OCI-LY7 (cell line): Measurements from ENCODE around the gene FOXRED1. TPM values are rescaled to one million over a fixed set of nuclear protein-coding genes. Genes with fewer than 3 reads are reported as not detected.
A peak's percentile ranks its signal among the peaks of the same experiment; 100 is the strongest.

Experiments used
- BruUV-seq: library from RNA; stranded (reverse); fragments of 400-500 nt; replicated peaks from 2 replicates; lab custom pipeline; 2021; lab: Mats Ljungman, UMichigan
- CTCF ChIA-PET: fragments of 300-600 bp; sonication (Branson Sonifier 250); formaldehyde crosslinking; loops from one replicate; lab custom pipeline; 2022; ENCODE audit warnings: antibody characterized with exemption; ENCODE audit not compliant: unreplicated experiment; lab: Charles Lee
- POLR2A ChIA-PET: fragments of 300-600 bp; sonication (Branson Sonifier 250); formaldehyde crosslinking; loops from one replicate; lab custom pipeline; 2022; ENCODE audit warnings: antibody characterized with exemption; lab: Charles Lee
- DNase-seq: peaks from one replicate; pipeline ENCODE4 v3.0.0-alpha.2; 2015; ENCODE audit warnings: low spot score
- H2AFZ ChIP-seq: fragments of 200-600 bp; sonication (generic), shearing (Covaris generic); 2 replicates; pipeline ENCODE4 v1.6.1; 2014; ENCODE audit warnings: mild to moderate bottlenecking, antibody characterized with exemption, low read length, moderate library complexity
- H3K27ac ChIP-seq: fragments of 200-600 bp; sonication (generic); 2 replicates; pipeline ENCODE4 v1.5.1; 2014; ENCODE audit warnings: mixed run types, low read depth, mild to moderate bottlenecking, moderate library complexity, low read length, inconsistent platforms; ENCODE audit not compliant: poor library complexity, severe bottlenecking
- H3K36me3 ChIP-seq: fragments of 200-600 bp; sonication (generic); 2 replicates; pipeline ENCODE4 v1.6.1; 2014; ENCODE audit warnings: mild to moderate bottlenecking, antibody characterized with exemption, low read length, moderate library complexity, mixed read lengths; ENCODE audit not compliant: insufficient read depth
- H3K4me1 ChIP-seq: fragments of 200-600 bp; sonication (generic); 2 replicates; pipeline ENCODE4 v1.5.1; 2014; ENCODE audit warnings: mild to moderate bottlenecking, low read length; ENCODE audit not compliant: insufficient read depth, poor library complexity, severe bottlenecking
- H3K4me2 ChIP-seq: fragments of 200-600 bp; sonication (generic); 2 replicates; pipeline ENCODE4 v1.6.1; 2014; ENCODE audit warnings: mild to moderate bottlenecking, low read length
- H3K4me3 ChIP-seq: fragments of 200-600 bp; sonication (generic); 2 replicates; pipeline ENCODE4 v1.5.1; 2014; ENCODE audit warnings: mild to moderate bottlenecking, low read depth, low read length; ENCODE audit not compliant: poor library complexity, severe bottlenecking
- H3K79me2 ChIP-seq: fragments of 200-600 bp; sonication (generic); 2 replicates; pipeline ENCODE4 v1.6.1; 2016; ENCODE audit warnings: low read depth, mild to moderate bottlenecking, low read length, moderate library complexity, mixed read lengths; ENCODE audit not compliant: insufficient read depth
- H3K9me2 ChIP-seq: fragments of 200-600 bp; sonication (generic); 2 replicates; pipeline ENCODE4 v1.6.1; 2016; ENCODE audit warnings: mild to moderate bottlenecking, low read length, mixed read lengths; ENCODE audit not compliant: insufficient read depth
- H3K9me3 ChIP-seq: fragments of 200-600 bp; sonication (generic); 2 replicates; pipeline ENCODE4 v1.6.1; 2014; ENCODE audit warnings: mild to moderate bottlenecking, mixed run types, low read length, mixed read lengths
- H4K20me1 ChIP-seq: fragments of 200-600 bp; sonication (generic); 2 replicates; pipeline ENCODE4 v1.6.1; 2014; ENCODE audit warnings: mild to moderate bottlenecking, antibody characterized with exemption, low read length, moderate library complexity, mixed read lengths; ENCODE audit not compliant: insufficient read depth
- EZH2phosphoT487 ChIP-seq: fragments of 200-600 bp; sonication (generic); IDR thresholded peaks from 2 replicates; pipeline ENCODE4 v1.6.1; 2018; ENCODE audit warnings: low read depth, borderline replicate concordance, mild to moderate bottlenecking, mixed run types, antibody characterized with exemption, low read length, moderate library complexity, mixed read lengths
- intact Hi-C: fragments of 100-400 bp; cut with micrococcal nuclease; formaldehyde crosslinking; loops from one replicate; pipeline ENCODE4 v1.10.0; 2022; ENCODE audit not compliant: unreplicated experiment
- total RNA-seq, 2 experiments: library from RNA; depleted of rRNA in 1 of 2; stranded (reverse); fragments of >200 nt in 1 of 2; shearing (Covaris generic) in 1 of 2; gene quantifications; 2 replicates each; pipeline ENCODE4 v1.2.3, GENCODE V29; 2014 to 2022
- TF ChIP-seq, protein P1 (sequence below): fragments of 200-600 bp; sonication (generic); conservative IDR thresholded peaks from 2 replicates; pipeline ENCODE4 v1.5.1; 2014; ENCODE audit warnings: mild to moderate bottlenecking, antibody characterized with exemption, low read length, moderate library complexity, mixed read lengths

FOXRED1 gene
- total RNA-seq, 2 experiments from 2014 or later: 42.5 to 62.4 TPM

DNA sequence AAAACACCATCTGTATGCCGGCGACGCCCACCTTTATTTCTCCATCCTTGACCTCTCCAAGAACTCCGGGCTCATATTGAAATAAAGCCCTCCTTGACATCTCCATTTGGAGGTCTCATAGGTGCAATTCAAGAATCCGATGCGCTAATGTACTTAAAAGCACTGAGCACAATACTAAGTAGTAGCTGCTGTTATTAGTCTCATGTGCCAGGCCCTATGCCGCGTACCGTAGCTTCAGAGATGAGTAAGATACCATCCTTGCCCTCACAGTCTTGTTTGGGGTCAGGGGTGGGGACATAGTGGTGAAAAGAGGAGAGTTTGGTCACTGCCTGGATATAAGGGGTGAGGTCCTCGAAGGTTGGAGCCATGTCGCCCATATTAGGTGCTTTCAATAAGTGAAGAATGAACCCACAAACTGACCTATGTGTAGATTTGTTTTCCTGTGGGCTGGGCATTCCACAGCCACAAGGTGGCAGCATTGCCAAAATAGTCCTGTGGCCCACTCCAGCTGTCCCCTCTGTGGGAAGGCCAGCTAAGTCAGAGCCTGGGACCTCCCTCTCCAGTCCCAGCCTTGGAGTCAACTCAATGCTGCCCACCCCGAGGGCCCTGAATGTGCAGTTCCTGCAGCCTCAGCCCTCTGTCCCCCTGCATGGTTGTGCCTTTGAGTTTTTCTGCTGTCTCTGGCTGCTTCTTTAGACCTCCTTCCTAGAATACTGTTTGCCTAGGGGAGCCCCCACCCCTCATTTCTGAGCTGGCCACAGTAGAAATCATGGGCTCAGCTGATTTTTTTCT is 41.4 kb downstream of the FOXRED1 start:
- H4K20me1 ChIP-seq: no peaks in the 10 kb centered on the region
- H3K9me2 ChIP-seq: no peaks in the 10 kb centered on the region
- H3K4me3 ChIP-seq: no peak overlapping the region
- intact Hi-C loops: loop anchor here (1.0 to 5.0 kb wide), 3 partner anchors 130 to 682 kb away; no protein-coding TSS in a partner anchor
- H3K79me2 ChIP-seq: peaks cover 5% of the 10 kb centered on the region; the same call in 1 of the 2 replicates
- ChIA-PET CTCF (interaction anchor here (0.8 to 1.5 kb wide), 4 partner anchors 131 to 174 kb away, joined by 3 to 6 read pairs (median 4); no protein-coding TSS in a partner anchor), POLR2A (interaction anchor here (1.5 kb wide), 1 partner anchor 13 kb away, joined by 4 read pairs; no protein-coding TSS in a partner anchor)
- no TSS peak for BruUV-seq
- no peak for TF ChIP-seq EZH2phosphoT487
- TF ChIP-seq, protein P1, sequence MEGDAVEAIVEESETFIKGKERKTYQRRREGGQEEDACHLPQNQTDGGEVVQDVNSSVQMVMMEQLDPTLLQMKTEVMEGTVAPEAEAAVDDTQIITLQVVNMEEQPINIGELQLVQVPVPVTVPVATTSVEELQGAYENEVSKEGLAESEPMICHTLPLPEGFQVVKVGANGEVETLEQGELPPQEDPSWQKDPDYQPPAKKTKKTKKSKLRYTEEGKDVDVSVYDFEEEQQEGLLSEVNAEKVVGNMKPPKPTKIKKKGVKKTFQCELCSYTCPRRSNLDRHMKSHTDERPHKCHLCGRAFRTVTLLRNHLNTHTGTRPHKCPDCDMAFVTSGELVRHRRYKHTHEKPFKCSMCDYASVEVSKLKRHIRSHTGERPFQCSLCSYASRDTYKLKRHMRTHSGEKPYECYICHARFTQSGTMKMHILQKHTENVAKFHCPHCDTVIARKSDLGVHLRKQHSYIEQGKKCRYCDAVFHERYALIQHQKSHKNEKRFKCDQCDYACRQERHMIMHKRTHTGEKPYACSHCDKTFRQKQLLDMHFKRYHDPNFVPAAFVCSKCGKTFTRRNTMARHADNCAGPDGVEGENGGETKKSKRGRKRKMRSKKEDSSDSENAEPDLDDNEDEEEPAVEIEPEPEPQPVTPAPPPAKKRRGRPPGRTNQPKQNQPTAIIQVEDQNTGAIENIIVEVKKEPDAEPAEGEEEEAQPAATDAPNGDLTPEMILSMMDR: peak; percentile 95
- no peak overlapping the region for H3K27ac ChIP-seq
- H3K4me2 ChIP-seq: no peak overlapping the region
- no peaks in the 10 kb centered on the region for H3K9me3 ChIP-seq
- peaks cover 9% of the 10 kb centered on the region for H3K4me1 ChIP-seq
- peaks cover 60% of the 10 kb centered on the region for H3K36me3 ChIP-seq
- peak; percentile 66 for DNase-seq
- H2AFZ ChIP-seq: no peak overlapping the region

DNA sequence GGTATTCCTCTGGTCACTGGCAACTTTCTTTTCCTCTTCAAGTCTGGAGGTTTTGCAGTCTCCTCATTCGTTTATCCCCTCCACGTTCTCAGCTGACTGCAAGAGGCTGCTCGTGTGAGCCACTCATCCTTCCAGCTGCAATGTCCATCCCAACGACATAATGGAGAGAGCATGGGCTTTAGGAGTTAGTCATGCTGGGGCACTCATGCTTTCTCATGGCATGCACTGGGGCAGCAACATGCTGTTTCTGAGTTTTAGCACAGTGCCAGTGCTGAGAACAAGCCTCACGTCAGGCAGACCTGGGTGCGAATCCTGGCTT is 42.0 kb downstream of the FOXRED1 start:
- 0 out of 2 replicates have a peak, but pooled peaks cover 4% of the 10 kb centered on the region for H3K9me3 ChIP-seq
- no peak overlapping the region for H3K4me3 ChIP-seq
- TF ChIP-seq, protein P1: no peak
- TF ChIP-seq EZH2phosphoT487: no peak
- H3K4me2 ChIP-seq: no peak overlapping the region
- BruUV-seq: no TSS peak
- H3K4me1 ChIP-seq: peaks cover 4% of the 10 kb centered on the region
- no peak overlapping the region for H3K27ac ChIP-seq
- intact Hi-C loops: loop anchor here (1.0 to 5.0 kb wide), 3 partner anchors 129 to 681 kb away; no protein-coding TSS in a partner anchor
- ChIA-PET CTCF (interaction anchor here (0.8 to 1.0 kb wide), 2 partner anchors 170 to 173 kb away, joined by 3 to 6 read pairs; no protein-coding TSS in a partner anchor), POLR2A (interaction anchor here (0.7 to 1.5 kb wide), 2 partner anchors 13 to 43 kb away, joined by 3 to 4 read pairs; no protein-coding TSS in a partner anchor)
- H3K36me3 ChIP-seq: peaks cover 65% of the 10 kb centered on the region
- H2AFZ ChIP-seq: no peak overlapping the region
- H4K20me1 ChIP-seq: no peaks in the 10 kb centered on the region
- DNase-seq: no peak
- H3K79me2 ChIP-seq: no peaks in the 10 kb centered on the region
- no peaks in the 10 kb centered on the region for H3K9me2 ChIP-seq
